22Rv1 (cell line): ENCODE measurements around the gene NOL7.

Source experiments
- CTCF ChIP-seq: fragments of 450-650 bp; IDR thresholded peaks from 2 replicates; pipeline ENCODE4 v1.5.1; 2017; ENCODE audit warnings: mild to moderate bottlenecking
- ZFX ChIP-seq: fragments of 450-650 bp; IDR thresholded peaks from 2 replicates; pipeline ENCODE4 v1.6.1; 2017; ENCODE audit warnings: antibody characterized with exemption, borderline replicate concordance

- no peak for TF ChIP-seq CTCF
- TF ChIP-seq ZFX, result no peak
Measured at GRCh38 chr6:13604546-13605416, 10.4 kb upstream of the NOL7 start.
